Lower leg skin (tissue), 3 donors: ENCODE data around the gene AP3B1.

ENCODE experiments used
- CTCF ChIP-seq, 3 donors: fragments of 450-650 bp; IDR thresholded peaks; one replicate each; pipeline ENCODE4 v1.5.1; 2016; ENCODE audit warnings: antibody characterized with exemption in 3 of 3, mild to moderate bottlenecking in 3 of 3, moderate library complexity in 2 of 3
- POLR2A ChIP-seq, 2 donors: fragments of 450-650 bp; IDR thresholded peaks; one replicate each; pipeline ENCODE4 v1.6.1; 2016 to 2017; ENCODE audit warnings: antibody characterized with exemption in 2 of 2, mild to moderate bottlenecking in 1 of 2, moderate library complexity in 1 of 2

DNA sequence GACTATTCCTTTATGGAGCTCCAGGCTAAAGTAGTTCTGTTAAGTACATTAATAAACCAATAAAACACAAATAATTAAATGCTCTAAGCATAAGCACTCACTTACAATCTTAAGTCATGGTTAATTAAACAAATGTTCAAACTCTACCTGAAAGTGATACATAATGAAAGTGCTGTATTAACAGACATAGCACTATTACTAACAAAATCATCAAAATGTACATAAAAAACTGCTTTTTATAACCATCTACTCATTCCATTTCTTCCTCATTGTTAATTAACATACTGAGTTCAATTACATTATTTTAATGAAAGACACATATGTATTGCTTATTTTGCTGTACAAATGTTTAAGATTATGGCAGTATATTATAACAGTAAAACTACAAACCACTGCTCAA is 107.3 kb downstream of the AP3B1 start:
- TF ChIP-seq CTCF (IDR thresholded peaks at IDR 0.05) (no peak), POLR2A (IDR thresholded peaks at IDR 0.05) (no peak)
